ENCODE data around the gene COL23A1.

Gene COL23A1

GRCh38 chr5:178323961-178324360 is 266.2 kb downstream of the COL23A1 start:
- no peak overlapping the region for H3K9ac ChIP-seq (ENCODE audit: low read length)

GRCh38 chr5:178323541-178323865 is 266.7 kb downstream of the COL23A1 start:
- H3K36me3 ChIP-seq (replicated peaks; ENCODE audit: low read depth, low read length), result no peaks in the 10 kb centered on the region
- no peak overlapping the region for H3K4me2 ChIP-seq (ENCODE audit: low read length)
- TF ChIP-seq EZH2phosphoT487 (IDR thresholded peaks at IDR 0.05; ENCODE audit: low read depth), result no peak
- TF ChIP-seq CTCF (IDR thresholded peaks at IDR 0.05; ENCODE audit: low read depth, low read length), result no peak
- no peak overlapping the region for H3K9ac ChIP-seq (ENCODE audit: low read length)
- H3K4me3 ChIP-seq (ENCODE audit: low read length), result no peak overlapping the region
- H3K27me3 ChIP-seq (ENCODE audit: low read depth, low read length), result no peaks in the 10 kb centered on the region
- H4K20me1 ChIP-seq (ENCODE audit: insufficient read depth, low read length), result no peaks in the 10 kb centered on the region
- no peaks in the 10 kb centered on the region for H3K79me2 ChIP-seq (ENCODE audit: low read length)
- no peak overlapping the region for H2AFZ ChIP-seq (ENCODE audit: low read depth, low read length)
- no peaks in the 10 kb centered on the region for H3K9me3 ChIP-seq (ENCODE audit: insufficient read depth, low read length)
- no peak overlapping the region for H3K27ac ChIP-seq (ENCODE audit: low read length)
- H3K4me1 ChIP-seq (ENCODE audit: low read length), result no peaks in the 10 kb centered on the region

More at GRCh38 chr5:178323961-178324360, 266.2 kb downstream of the COL23A1 start:
- H3K4me1 ChIP-seq (ENCODE audit: low read length), result no peaks in the 10 kb centered on the region
- no peak overlapping the region for H3K27ac ChIP-seq (ENCODE audit: low read length)
- H3K4me2 ChIP-seq (ENCODE audit: low read length), result no peak overlapping the region
- no peaks in the 10 kb centered on the region for H3K36me3 ChIP-seq (replicated peaks; ENCODE audit: low read depth, low read length)
- TF ChIP-seq EZH2phosphoT487 (IDR thresholded peaks at IDR 0.05; ENCODE audit: low read depth), result no peak
- no peak for TF ChIP-seq CTCF (IDR thresholded peaks at IDR 0.05; ENCODE audit: low read depth, low read length)
- H3K27me3 ChIP-seq (ENCODE audit: low read depth, low read length), result no peaks in the 10 kb centered on the region
- H2AFZ ChIP-seq (ENCODE audit: low read depth, low read length), result no peak overlapping the region
- H4K20me1 ChIP-seq (ENCODE audit: insufficient read depth, low read length), result no peaks in the 10 kb centered on the region
- H3K9me3 ChIP-seq (ENCODE audit: insufficient read depth, low read length), result no peaks in the 10 kb centered on the region
- H3K79me2 ChIP-seq (ENCODE audit: low read length), result no peaks in the 10 kb centered on the region
- H3K4me3 ChIP-seq (ENCODE audit: low read length), result no peak overlapping the region

GRCh38 chr5:178322736-178323540 is 267.3 kb downstream of the COL23A1 start:
- H3K27ac ChIP-seq (ENCODE audit: low read length), result no peak overlapping the region

More at GRCh38 chr5:178322736-178323540, 267.3 kb downstream of the COL23A1 start:
- H3K4me1 ChIP-seq (ENCODE audit: low read length), result no peaks in the 10 kb centered on the region
- H4K20me1 ChIP-seq (ENCODE audit: insufficient read depth, low read length), result no peaks in the 10 kb centered on the region
- no peaks in the 10 kb centered on the region for H3K9me3 ChIP-seq (ENCODE audit: insufficient read depth, low read length)
- no peak overlapping the region for H3K9ac ChIP-seq (ENCODE audit: low read length)
- no peak overlapping the region for H2AFZ ChIP-seq (ENCODE audit: low read depth, low read length)
- no peak for TF ChIP-seq EZH2phosphoT487 (IDR thresholded peaks at IDR 0.05; ENCODE audit: low read depth)
- TF ChIP-seq CTCF (IDR thresholded peaks at IDR 0.05; ENCODE audit: low read depth, low read length), result no peak
- no peaks in the 10 kb centered on the region for H3K79me2 ChIP-seq (ENCODE audit: low read length)
- H3K4me2 ChIP-seq (ENCODE audit: low read length), result no peak overlapping the region
- no peak overlapping the region for H3K4me3 ChIP-seq (ENCODE audit: low read length)
- H3K27me3 ChIP-seq (ENCODE audit: low read depth, low read length), result no peaks in the 10 kb centered on the region
- no peaks in the 10 kb centered on the region for H3K36me3 ChIP-seq (replicated peaks; ENCODE audit: low read depth, low read length)

Data from OCI-LY3 (cell line).